GM19452 (cell line): ENCODE measurements around the gene ALDH3B2.
"Not testable (repeated sequence)": the region's sequence is repeated elsewhere in the genome, so short reads cannot be mapped to it uniquely, and the experiment has no call there.

Experiments used
- ATAC-seq: cut with Tn5 transposase; IDR thresholded peaks from one replicate; pipeline ENCODE4 v1.9.1; 2021; ENCODE audit not compliant: unreplicated experiment

The ALDH3B2 gene

DNA sequence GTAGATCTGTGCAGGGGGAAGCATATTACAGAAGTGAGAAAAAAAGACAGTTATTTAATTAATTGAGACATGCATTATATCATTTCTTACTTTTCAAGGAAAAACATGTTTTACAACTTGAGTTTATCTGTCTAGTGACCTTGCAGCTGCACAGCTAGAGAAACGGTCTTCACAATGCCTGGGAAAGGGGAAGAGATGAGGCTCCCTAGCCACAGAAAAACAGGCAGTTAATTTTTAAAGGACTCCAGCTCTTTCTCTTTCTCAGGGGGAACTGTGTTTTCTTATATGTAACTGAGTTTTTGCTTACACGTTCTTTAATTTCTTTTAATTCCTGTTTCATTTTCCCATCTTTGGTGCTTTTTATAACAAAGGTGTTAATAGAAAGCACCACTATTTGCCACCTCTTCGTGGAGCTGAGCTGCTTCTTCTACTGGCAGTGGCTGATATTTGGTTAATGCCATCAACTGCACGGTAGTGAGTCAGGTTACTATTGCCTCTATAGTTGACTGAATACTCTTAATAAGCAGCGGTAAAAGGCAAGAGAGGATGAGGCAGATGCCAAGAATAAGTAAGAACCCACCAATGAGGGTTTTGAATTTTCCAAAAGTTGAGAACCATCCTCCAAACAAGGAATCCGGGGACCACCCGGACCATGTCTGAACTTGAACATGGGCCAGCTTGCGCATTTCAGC is 11.4 kb upstream of the ALDH3B2 start:
- not testable (repeated sequence) for ATAC-seq

DNA sequence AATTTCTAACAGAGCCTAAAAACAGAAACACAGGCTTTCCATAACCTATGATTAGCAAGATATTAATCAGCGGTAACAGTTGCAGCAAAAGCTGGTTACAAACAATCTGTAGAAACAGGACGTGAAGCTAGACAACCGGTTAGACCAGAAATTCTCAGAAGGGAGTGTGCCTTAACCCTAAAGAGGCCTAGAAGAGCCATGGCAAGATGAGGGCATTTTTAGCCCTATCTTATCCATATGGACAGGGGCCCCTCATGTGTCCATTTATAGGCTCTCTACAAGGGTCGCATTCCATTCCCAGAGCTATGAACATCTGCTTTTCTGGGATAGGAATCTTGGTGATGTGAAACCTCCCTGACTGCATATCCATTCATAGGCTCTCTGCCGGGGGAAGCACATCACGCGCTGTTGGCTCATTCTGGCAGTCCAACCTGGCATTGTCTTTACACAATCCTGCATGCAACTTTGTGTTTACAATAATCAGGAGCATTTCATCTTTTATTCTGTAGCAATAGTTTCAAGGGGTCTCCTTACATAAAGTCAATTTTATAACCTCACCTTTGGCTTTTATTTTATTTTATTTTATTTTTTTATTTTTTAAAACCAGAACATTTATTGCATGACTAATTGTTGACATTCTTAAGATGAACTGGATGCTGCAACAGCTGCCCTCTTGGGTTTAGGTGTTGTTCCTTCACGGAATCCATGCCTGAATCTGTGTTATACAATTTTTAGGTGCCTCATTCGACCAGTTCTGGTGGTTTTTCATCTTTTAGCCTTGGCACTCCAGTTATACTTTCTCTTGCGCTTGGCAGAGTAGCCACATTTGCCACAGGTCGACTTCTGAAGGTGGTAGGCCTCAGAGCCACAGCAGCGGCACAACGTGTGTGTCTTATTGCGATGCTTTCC is 8.0 kb upstream of the ALDH3B2 start:
- not testable (repeated sequence) for ATAC-seq

DNA sequence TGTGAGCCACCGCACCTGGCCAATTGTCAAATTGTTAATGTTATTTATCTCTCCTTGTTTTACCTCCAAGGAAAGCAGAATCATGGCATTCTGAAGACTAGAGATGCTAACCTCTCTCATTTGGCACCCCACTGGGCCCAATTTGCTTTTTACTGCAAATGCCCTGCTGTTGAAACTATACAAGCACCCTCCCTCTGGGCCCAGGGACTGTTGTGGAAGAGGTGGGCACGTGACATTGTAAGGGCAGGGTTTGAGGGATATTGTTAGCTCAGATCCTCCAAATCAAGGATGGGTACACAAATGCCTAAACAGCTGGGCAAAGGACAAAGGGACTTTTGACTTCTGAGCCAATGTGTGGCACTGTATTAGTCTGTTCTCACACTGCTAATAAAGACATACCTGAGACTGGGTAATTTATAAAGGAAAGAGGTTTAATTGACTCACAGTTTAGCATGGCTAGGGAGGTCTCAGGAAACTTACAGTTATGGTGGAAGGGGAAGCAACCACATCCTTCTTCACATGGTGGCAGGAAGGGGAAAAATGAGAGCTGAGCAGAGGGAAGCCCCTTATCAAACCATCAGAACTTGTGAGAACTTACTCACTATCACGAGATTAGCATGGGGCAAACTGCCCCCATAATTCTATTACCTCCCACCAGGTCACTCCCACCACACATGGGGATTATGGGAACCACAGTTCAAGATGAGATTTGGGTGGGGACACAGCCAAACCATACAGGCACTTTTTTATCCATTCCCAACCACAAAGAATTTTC is 6.5 kb upstream of the ALDH3B2 start:
- no peak for ATAC-seq

DNA sequence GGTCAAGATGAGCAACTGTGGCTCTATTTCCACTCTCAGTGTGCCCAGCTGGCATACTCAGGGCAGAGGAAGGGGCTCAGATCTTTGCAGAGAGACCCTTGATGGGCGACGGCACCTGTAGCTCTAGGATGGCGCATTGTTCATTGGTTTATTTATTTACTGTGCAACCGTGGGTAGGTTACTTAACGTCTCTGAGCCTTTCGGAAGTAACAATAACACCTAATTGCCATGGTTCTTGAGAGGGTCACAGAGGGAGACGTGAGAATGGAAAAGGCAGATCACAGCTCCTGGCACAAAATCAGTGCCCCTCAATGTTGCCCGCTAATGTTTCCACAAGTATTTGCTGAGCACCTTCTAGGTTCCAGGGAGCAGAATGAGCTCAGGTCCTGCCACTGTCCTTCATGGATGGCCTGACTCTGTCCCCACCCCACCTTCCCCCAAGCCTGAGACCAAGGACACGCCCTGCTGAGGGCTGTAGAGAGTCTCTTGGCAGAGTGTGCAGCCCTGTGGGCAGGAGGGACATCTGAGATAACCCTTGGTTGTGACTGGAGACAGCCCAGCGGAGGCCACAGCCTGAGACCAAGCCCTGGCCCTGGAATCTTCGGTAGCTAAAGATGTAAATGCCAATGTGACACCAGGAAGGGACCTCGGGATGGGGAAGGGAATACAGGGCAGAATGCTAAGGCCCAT is 780 bp upstream of the ALDH3B2 start:
- ATAC-seq, result no peak

DNA sequence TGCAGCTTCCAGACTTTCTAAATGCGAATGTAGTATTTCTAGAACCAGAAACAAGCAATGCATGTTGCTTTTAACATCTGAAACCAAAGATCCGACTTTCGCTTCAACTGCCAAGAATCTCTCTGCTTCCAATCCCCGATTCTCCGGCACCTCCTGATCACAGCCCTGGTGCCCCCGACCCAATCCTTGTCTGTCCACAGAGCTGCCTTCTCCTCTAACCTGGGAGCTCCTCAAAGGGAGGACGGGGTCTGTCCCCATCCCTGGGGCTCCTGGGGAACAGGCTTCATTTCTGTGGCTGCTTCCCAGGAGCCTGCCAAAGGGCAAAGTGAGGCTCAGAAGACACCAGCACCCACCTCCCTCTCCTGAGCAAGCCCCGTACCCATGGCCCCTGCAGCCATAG is 521 bp downstream of the ALDH3B2 start:
- ATAC-seq, result no peak

DNA sequence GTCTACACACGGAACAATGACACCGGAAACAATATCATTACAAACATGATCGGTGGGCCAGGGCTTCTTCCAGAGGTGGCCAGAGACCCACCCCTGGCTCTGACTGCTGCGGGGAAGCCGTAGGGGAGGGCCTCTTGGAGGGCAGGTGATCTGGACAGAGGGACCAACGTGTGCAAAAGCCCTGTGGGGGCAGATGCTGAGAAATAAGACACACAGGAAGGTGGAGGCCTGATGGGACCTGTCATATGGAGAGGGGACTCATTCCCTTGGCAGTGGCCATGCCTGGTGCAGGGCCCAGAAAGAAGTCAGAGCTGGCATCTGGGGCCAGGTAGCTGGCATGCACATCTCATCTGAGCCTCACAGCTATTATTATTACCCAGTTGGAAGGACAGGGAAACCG is 1.1 kb downstream of the ALDH3B2 start:
- no peak for ATAC-seq

DNA sequence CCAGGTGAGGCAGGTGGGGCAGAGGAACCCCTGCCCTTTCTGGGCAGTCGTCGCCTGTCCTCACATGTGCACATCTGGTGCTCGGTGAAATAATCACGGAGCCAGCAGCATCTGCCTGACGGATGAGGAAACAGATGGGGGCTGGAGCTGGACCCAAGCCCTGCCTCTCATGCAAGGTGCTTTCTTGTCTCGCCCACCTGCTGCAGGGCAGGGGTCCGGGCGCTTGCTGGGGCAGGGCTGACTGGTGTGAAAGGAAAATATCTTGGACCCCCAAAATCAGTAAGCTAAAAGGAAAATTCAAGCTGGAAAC is 3.3 kb downstream of the ALDH3B2 start:
- no peak for ATAC-seq

DNA sequence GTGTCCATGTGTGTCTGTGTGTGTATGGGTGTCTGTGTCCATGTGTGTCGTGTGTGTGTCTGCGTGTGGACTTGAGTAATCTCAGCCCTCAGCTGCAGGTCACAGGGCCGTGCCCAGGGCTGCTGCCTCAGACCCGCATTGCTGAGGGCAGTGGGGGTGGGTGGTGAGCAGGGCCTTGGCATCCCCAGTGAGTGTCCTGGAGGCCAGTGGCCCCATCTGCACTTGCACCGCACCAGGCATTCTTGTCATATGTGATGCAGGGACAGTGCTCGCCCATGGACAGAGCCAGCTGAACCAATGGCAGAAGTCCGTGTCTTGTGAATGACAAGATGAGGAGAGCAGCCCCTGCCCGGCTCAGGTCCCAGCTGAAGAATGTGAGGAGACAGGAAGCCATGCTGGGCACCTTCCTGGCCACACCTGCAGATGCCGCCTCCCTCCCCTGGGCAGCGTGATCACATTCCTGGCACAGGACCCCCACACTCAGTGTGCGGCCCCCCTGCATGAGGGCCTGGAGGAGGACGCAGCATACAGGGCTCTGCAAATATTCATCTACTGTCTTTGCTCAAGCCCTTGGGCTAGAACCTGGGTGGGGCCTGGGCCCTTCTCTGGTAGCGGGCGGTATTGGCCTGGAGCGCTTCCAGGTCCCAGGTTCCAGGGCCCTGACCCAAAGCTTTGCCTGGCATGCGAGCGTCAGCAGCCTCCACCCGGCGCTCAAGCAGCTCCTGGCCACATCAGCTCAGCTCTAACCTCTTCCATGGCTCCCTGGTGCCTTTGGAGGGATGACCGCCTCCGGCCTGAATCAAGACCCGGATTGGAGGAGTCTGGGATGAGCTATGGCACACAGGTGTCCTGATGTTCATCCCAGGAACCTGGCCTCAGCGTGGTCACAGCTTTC is 3.9 kb downstream of the ALDH3B2 start:
- ATAC-seq, result no peak

DNA sequence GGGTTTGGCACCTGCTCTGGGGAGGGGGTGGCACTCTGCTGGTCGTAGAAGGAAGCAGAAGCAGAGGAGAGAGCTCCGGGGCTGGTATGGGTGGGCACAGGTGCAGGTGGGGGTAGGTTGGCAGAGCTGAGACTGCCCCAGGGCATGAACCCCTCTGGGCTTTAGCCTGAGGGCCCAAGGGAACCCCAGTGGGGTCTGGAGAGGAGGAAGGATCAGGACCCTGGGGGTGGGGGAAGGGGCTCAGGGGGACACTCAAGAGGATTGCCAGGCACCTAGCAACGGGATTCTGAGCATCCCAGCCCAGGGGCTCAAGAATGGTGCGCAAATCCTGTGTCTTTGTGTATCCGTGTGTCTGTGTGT is 6.3 kb downstream of the ALDH3B2 start:
- ATAC-seq, result no peak

DNA sequence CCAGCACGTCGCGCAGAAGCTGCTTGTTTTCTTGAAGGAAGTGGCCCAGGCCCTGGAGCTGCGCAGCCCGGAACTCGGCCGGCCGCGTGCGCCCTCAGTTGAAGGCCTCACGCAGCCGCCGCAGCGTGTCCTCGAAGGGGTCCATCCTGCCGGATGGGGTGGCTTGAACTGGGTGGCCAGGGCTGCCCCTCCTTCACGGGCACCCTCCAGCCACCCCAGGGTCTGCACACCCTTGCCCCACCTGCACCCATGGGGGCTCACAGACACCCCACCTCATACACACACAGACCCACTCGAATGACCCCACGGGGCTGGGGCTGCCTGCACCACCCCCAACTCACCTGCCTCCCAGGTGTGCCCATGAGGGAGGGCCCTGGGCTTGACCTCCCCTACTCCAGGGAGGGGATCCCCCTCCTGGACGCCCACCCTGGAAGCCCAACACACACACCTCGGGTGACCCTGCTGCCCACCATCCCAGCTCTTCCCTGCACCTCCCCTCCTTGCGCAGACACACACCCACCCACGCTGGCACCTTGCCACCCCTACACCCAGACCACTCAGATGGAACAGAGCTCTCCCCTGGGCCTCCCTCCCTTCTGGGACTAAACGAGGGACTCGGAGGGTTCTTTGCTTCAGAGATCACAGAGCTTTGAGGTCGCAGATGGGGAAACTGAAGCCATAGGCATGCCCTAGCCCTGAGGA is 6.8 kb downstream of the ALDH3B2 start:
- no peak for ATAC-seq

DNA sequence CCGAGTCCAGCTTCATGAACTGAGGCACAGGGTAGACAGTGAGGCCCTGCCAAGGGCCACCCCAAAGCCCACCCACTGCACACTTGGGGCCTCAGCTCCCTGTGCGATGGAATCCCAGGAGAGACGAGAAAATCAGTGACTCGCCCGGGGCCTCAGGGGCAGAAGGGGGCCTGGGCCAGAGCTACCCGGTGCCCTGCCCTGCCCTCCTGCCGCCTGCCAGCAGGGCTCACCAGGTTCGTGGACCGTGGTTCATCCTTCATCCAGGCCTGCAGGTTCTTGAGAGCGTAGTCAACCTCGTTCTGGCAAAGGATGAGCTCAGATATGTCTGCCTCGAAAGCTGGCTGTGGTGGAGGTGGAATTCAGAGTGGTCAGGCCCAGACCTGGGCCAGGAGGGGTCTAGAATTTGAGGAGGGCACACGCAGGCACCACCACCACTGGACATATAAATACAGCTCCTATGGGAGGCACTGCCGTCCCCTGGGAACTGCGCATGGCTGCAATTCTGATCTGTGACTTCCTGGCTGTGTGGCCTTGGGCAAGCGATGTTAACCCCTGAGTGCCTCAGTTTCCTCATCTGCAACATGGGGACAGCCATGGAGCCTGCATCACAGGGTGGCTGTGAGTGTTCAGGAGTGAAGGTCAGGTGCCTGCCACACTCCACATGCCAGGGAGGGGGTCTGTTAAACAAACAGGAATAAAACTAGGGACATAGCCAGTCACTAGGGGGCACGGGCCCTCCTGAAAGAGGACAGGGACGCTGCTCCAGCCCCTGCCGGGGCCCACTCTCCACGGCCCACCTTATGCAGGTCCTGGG is 7.5 kb downstream of the ALDH3B2 start:
- ATAC-seq, result no peak

DNA sequence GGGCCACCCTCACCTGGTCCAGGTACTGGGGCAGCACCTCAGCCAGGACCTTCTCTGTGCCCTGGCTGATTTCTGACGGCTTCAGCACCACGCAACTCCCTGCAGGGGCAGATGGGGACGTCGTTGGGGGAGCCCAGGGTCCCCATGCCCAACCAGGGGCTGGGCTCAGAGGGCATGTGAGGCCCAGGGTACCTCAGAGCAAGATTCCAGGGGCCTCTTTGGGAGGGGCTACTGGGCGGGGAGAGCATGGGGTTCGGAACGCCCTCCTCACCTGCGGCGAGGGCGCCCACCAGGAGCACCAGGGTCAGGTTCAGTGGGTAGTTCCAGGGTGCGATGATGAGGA is 8.1 kb downstream of the ALDH3B2 start:
- no peak for ATAC-seq

DNA sequence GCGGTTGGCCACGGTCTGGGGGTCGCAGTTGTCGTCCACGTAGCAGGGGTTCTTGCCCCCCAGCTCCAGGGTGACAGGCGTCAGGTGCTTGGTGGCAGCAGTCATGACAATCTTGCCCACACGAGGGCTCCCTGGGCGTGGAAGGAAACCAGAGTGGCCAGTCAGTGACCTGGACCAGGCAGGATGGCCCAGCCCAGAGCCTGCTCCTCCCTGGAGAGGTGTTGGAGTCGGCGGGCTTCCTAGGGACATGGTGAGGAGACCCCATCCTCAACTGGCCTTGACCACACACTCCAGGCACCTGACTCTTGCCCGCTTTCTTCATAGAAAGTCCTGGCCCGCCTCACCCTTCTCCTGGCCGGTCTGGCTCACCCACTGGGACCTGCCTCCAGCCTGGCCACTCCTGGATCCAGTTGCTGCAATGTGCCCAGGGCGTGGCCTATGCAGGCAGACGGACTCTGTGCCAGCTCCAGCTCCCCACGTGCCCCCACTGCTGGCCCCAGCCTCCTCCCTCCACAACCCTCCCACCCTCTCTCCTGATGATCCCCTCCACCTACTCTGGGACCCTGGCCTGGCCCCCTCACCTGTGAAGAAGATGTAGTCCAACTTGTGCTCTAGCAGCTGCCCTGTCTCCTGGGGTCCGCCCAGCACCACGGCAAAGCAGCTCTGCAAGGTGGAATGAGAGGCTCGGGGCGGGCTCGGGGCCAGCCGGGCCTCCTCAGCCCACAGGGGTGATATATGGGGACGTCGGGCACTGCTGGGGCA is 8.7 kb downstream of the ALDH3B2 start:
- ATAC-seq, result no peak

DNA sequence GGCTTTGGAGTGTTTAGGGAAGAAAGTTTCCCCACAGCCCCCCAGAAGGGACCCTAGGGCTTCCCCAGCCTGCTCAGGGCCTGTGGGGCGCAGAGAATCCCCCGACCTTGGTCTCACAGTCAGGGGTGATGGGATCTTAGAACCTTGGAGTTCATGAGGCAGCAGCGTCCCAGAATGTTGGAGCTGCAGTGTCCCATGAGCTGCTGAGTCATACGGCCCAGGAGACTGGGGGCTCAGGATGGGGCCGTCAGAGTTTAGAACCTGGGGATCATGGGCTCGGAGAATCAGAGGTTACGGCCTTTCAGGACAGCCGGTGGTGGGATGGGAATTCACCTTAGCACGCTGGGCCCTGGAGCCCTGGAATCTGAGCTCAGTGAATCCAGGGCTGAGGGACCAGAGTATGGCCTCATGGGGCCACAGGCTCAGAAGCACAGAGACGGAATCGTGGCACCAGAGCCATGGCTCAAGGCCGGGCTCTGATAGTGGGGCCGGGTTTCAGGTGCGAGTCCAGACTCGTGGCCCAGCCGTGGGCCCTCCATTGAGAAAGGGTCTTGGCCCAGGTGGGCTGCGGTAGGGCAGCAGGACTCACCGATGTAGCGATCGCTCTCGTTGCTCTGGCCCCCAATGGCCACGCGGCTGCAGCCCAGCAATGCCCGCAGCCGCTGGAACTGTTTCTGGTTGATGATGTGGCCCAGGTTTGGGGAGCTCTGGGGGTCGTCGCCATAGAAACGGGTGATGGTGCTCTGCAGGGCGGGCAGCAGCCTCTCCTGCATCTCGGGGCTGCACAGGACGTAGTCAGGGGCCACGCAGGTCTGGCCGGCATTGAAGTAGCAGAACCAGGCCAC is 9.5 kb downstream of the ALDH3B2 start:
- ATAC-seq, result no peak

DNA sequence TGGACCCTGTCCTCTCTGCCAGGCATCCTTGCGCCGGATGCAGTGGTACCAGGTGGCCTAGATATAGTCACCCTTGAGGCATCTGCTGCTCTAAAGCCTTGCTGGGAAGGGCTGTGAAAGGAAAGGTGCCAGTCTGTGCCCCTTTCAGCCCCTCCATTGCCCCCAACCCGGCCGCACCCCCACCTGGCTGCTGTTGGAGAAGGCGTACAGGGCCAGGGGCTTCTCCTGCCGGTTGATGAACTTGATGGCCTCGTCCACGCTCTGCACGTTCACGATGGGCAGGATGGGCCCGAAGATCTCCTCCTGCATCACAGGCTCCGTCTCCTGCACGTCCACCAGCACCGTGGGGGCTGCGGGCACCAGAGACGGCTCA is 10.2 kb downstream of the ALDH3B2 start:
- ATAC-seq, result no peak

DNA sequence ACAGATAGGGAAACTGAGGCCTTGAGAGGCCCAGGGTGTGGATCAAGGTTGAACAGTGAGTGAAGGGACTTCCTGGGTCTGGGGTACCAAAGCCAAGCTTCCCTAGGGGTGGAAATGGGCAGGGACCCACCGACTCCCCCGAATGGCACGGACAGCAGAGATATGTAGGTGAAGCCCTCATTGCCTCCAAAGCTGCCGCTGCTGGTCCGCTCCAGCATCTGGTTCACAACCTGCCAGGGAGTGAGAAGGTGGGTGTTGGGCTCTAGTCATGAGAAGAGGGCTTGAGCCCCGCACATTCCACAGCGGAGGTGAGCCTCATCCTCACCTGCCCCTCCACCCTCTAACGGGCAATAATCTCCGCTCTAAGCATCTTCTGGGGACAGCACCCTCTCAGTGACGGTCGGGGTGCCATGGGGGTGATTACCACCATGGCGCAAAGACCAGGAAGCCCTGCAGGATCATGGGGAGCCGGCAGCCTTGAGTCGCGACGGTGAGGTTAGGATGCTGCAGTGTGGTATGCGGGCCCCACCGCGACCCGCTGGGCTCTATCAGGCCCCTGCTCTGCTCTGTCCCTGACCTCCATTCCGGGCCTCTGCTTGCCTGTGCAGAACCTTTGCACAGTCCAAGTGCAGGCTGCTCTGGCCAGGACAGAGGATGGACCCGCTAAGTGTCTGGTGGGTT is 10.8 kb downstream of the ALDH3B2 start:
- no peak for ATAC-seq
